CD14-positive monocyte (primary cell): Measurements from ENCODE around the gene VDAC2. TPM values are rescaled to one million over a fixed set of nuclear protein-coding genes. Genes with fewer than 3 reads are reported as not detected.

Source experiments
- DNase-seq, 3 donors: peaks; one replicate each; pipeline ENCODE4 v3.0.0-alpha.2; 2011 to 2022
- H2AFZ ChIP-seq: 2 replicates; pipeline ENCODE4 v1.6.0; 2012; ENCODE audit warnings: mild to moderate bottlenecking, low read depth, low read length, inconsistent platforms; ENCODE audit not compliant: insufficient read depth, poor library complexity, severe bottlenecking
- H3K27ac ChIP-seq, 2 donors: 1 replicate in 1 of 2; 2 replicates in 1 of 2; pipeline ENCODE4 v1.5.1; 2012 to 2013; ENCODE audit warnings: low read length in 2 of 2, control low read depth in 1 of 2, inconsistent platforms in 1 of 2, low read depth in 1 of 2, mild to moderate bottlenecking in 1 of 2
- H3K27me3 ChIP-seq, 2 donors: one replicate each; pipeline versions ENCODE4 v1.6.0 to v1.6.1; 2011 to 2013; ENCODE audit warnings: low read length in 2 of 2; ENCODE audit not compliant: control insufficient read depth in 2 of 2, insufficient read depth in 2 of 2
- H3K36me3 ChIP-seq, 2 donors: replicated peaks in 1 of 2; 1 replicate in 1 of 2; 2 replicates in 1 of 2; pipeline versions ENCODE4 v1.5.1 to v1.6.1; 2012 to 2013; ENCODE audit warnings: low read length in 2 of 2, control low read depth in 1 of 2, inconsistent platforms in 1 of 2, mild to moderate bottlenecking in 1 of 2; ENCODE audit not compliant: insufficient read depth in 2 of 2, control insufficient read depth in 1 of 2
- H3K4me1 ChIP-seq, 2 donors: 1 replicate in 1 of 2; 2 replicates in 1 of 2; pipeline versions ENCODE4 v1.5.1 to v1.6.1; 2012 to 2013; ENCODE audit warnings: low read length in 2 of 2, control low read depth in 1 of 2, inconsistent platforms in 1 of 2, mild to moderate bottlenecking in 1 of 2, moderate library complexity in 1 of 2; ENCODE audit not compliant: insufficient read depth in 2 of 2, control insufficient read depth in 1 of 2
- H3K4me2 ChIP-seq: replicated peaks from 2 replicates; pipeline ENCODE3; 2012; ENCODE audit warnings: low read length, moderate library complexity, mild to moderate bottlenecking; ENCODE audit not compliant: poor library complexity, severe bottlenecking; ENCODE audit errors: extremely low read depth
- H3K4me3 ChIP-seq, 3 experiments: fragments of 200-600 bp in 1 of 3; sonication (generic) in 1 of 3; replicated peaks in 1 of 3; 1 replicate in 2 of 3; 2 replicates in 1 of 3; pipeline ENCODE4 v1.5.1; 2011 to 2013; ENCODE audit warnings: low read length in 3 of 3, mild to moderate bottlenecking in 3 of 3, control low read depth in 2 of 3, low read depth in 2 of 3, inconsistent platforms in 1 of 3, moderate library complexity in 1 of 3
- H3K79me2 ChIP-seq: 2 replicates; pipeline ENCODE4 v1.6.0; 2012; ENCODE audit warnings: mild to moderate bottlenecking, control low read depth, inconsistent platforms, low read length, moderate library complexity; ENCODE audit not compliant: insufficient read depth
- H3K9ac ChIP-seq: 2 replicates; pipeline ENCODE4 v1.6.0; 2017; ENCODE audit warnings: low read length, mild to moderate bottlenecking; ENCODE audit not compliant: insufficient read depth, poor library complexity, severe bottlenecking
- H3K9me3 ChIP-seq, 2 donors: replicated peaks in 1 of 2; 1 replicate in 1 of 2; 2 replicates in 1 of 2; pipeline versions ENCODE4 v1.5.1 to v1.6.1; 2012 to 2013; ENCODE audit warnings: low read length in 2 of 2, control low read depth in 1 of 2; ENCODE audit not compliant: control insufficient read depth in 1 of 2, insufficient read depth in 1 of 2
- H4K20me1 ChIP-seq: 2 replicates; pipeline ENCODE4 v1.6.0; 2012; ENCODE audit warnings: mild to moderate bottlenecking, low read length, control low read depth, moderate library complexity; ENCODE audit not compliant: insufficient read depth
- H3K27ac Mint-ChIP-seq, 7 donors: one replicate each; pipeline ENCODE4 v1.8.0; 2020; ENCODE audit warnings: mild to moderate bottlenecking in 7 of 7, mixed read lengths in 7 of 7, moderate library complexity in 6 of 7, inconsistent platforms in 2 of 7
- H3K27me3 Mint-ChIP-seq, 3 donors: one replicate each; pipeline ENCODE4 v1.8.0; 2021 to 2022; ENCODE audit warnings: low read depth in 3 of 3, mild to moderate bottlenecking in 3 of 3, mixed read lengths in 3 of 3, moderate library complexity in 3 of 3, inconsistent platforms in 1 of 3
- H3K36me3 Mint-ChIP-seq, 2 donors: one replicate each; pipeline ENCODE4 v1.8.0; 2020; ENCODE audit warnings: mixed read lengths in 2 of 2, inconsistent platforms in 1 of 2, mild to moderate bottlenecking in 1 of 2
- H3K4me1 Mint-ChIP-seq: one replicate; pipeline ENCODE4 v1.8.0; 2020; ENCODE audit warnings: mild to moderate bottlenecking, mixed read lengths
- H3K4me3 Mint-ChIP-seq, 2 donors: one replicate each; pipeline ENCODE4 v1.8.0; 2020; ENCODE audit warnings: mild to moderate bottlenecking in 2 of 2, mixed read lengths in 2 of 2, moderate library complexity in 1 of 2
- H3K9me3 Mint-ChIP-seq, 7 donors: one replicate each; pipeline ENCODE4 v1.8.0; 2020 to 2022; ENCODE audit warnings: mixed read lengths in 7 of 7, mild to moderate bottlenecking in 6 of 7, moderate library complexity in 6 of 7, inconsistent platforms in 2 of 7
- WGBS: methylation state at CpG from one replicate; pipeline ENCODE4 v1.1.5; 2013; ENCODE audit warnings: missing lambda C conversion rate; ENCODE audit not compliant: insufficient coverage; 5-methylcytosine and 5-hydroxymethylcytosine counted together
- intact Hi-C, 2 donors: fragments of 100-400 bp; cut with micrococcal nuclease; formaldehyde crosslinking; loops; one replicate each; pipeline versions ENCODE4 v1.15.0 to v1.15.1; 2023
- polyA plus RNA-seq, 3 donors: library from polyadenylated mRNA; depleted of rRNA in 1 of 3; unstranded in 2 of 3; stranded (reverse) in 1 of 3; fragments of 300-500 nt in 2 of 3; fragments of >200 nt in 1 of 3; fragmentation: Illumina TruSeq in 2 of 3; gene quantifications; 1 replicate in 2 of 3; 2 replicates in 1 of 3; pipeline ENCODE4 v1.2.3, GENCODE V29; 2012 to 2021
- TF ChIP-seq, protein P1 (sequence below): fragments of 200-600 bp; IDR thresholded peaks from one replicate; pipeline ENCODE4 v1.8.0; 2022; ENCODE audit warnings: antibody characterized with exemption, mild to moderate bottlenecking

The VDAC2 gene
- polyA plus RNA-seq, 3 donors: 71.2 to 154 (median 139) TPM

- no peaks in the 10 kb centered on the region for H4K20me1 ChIP-seq
- intact Hi-C loops: no loop called here
- no peak overlapping the region for H3K9ac ChIP-seq
- Mint-ChIP-seq H3K27me3 (peaks cover 1 to 6% (median 3%) of the 10 kb centered on the region in 3 donors), H3K36me3 (no peaks in the 10 kb centered on the region), H3K9me3 (peaks cover 0 to 11% (median 4%) of the 10 kb centered on the region in 7 donors), H3K27ac (no peak overlapping the region), H3K4me3 (no peak overlapping the region), H3K4me1 (no peaks in the 10 kb centered on the region)
- WGBS: 100% methylated on average over 1 of the region's 1 CpG
- DNase-seq: no peak
- H3K79me2 ChIP-seq: no peaks in the 10 kb centered on the region
- no peaks in the 10 kb centered on the region for H3K9me3 ChIP-seq
- no peak overlapping the region for H3K27ac ChIP-seq
- no peak overlapping the region for H3K4me2 ChIP-seq
- H3K4me3 ChIP-seq: no peak overlapping the region
- H3K27me3 ChIP-seq: no peaks in the 10 kb centered on the region
- no peaks in the 10 kb centered on the region for H3K4me1 ChIP-seq
- no peak overlapping the region for H2AFZ ChIP-seq
- no peaks in the 10 kb centered on the region for H3K36me3 ChIP-seq
- TF ChIP-seq, protein P1, sequence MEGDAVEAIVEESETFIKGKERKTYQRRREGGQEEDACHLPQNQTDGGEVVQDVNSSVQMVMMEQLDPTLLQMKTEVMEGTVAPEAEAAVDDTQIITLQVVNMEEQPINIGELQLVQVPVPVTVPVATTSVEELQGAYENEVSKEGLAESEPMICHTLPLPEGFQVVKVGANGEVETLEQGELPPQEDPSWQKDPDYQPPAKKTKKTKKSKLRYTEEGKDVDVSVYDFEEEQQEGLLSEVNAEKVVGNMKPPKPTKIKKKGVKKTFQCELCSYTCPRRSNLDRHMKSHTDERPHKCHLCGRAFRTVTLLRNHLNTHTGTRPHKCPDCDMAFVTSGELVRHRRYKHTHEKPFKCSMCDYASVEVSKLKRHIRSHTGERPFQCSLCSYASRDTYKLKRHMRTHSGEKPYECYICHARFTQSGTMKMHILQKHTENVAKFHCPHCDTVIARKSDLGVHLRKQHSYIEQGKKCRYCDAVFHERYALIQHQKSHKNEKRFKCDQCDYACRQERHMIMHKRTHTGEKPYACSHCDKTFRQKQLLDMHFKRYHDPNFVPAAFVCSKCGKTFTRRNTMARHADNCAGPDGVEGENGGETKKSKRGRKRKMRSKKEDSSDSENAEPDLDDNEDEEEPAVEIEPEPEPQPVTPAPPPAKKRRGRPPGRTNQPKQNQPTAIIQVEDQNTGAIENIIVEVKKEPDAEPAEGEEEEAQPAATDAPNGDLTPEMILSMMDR: no peak
Observed at GRCh38 chr10:75263806-75264205, 53.2 kb downstream of the VDAC2 start.

GRCh38 chr10:75265856-75266255 is 55.3 kb downstream of the VDAC2 start:
- peak overlapping the region; percentile 41 for H2AFZ ChIP-seq
- no peaks in the 10 kb centered on the region for H4K20me1 ChIP-seq
- H3K9me3 ChIP-seq: no peaks in the 10 kb centered on the region
- H3K4me1 ChIP-seq: no peaks in the 10 kb centered on the region
- WGBS: 28% methylated on average over 3 of the region's 6 CpGs
- Mint-ChIP-seq H3K9me3 (peaks cover 0 to 5% (median 2%) of the 10 kb centered on the region in 7 donors), H3K27ac (no peak overlapping the region), H3K4me3 (no peak overlapping the region), H3K36me3 (no peaks in the 10 kb centered on the region), H3K27me3 (peaks cover 1 to 6% (median 1%) of the 10 kb centered on the region in 3 donors), H3K4me1 (peaks cover 3% of the 10 kb centered on the region)
- H3K4me3 ChIP-seq: no peak overlapping the region
- no peaks in the 10 kb centered on the region for H3K79me2 ChIP-seq
- H3K36me3 ChIP-seq: no peaks in the 10 kb centered on the region
- no peak overlapping the region for H3K9ac ChIP-seq
- TF ChIP-seq, protein P1: no peak
- intact Hi-C loops: no loop called here
- H3K27ac ChIP-seq: no peak overlapping the region
- H3K4me2 ChIP-seq: no peak overlapping the region
- no peaks in the 10 kb centered on the region for H3K27me3 ChIP-seq
- no peak for DNase-seq
